Ishikawa (cell line): ENCODE measurements around the gene TMEM132D.

Experiments
- CEBPB ChIP-seq: IDR thresholded peaks from 2 replicates; pipeline ENCODE4 v1.6.1; 2012
- CREB1 ChIP-seq: IDR thresholded peaks from 2 replicates; pipeline ENCODE4 v1.6.1; 2012; ENCODE audit warnings: low read depth
- EGR1 ChIP-seq: IDR thresholded peaks from 2 replicates; pipeline ENCODE4 v1.6.1; 2012
- EP300 ChIP-seq: IDR thresholded peaks from 2 replicates; pipeline ENCODE4 v1.6.1; 2012; ENCODE audit warnings: borderline replicate concordance
- FOXM1 ChIP-seq: IDR thresholded peaks from 2 replicates; pipeline ENCODE4 v1.6.1; 2012; ENCODE audit warnings: low read depth, borderline replicate concordance
- MAX ChIP-seq: IDR thresholded peaks from 2 replicates; pipeline ENCODE4 v1.6.1; 2012
- NFIC ChIP-seq: IDR thresholded peaks from 2 replicates; pipeline ENCODE4 v1.6.1; 2012
- RAD21 ChIP-seq: IDR thresholded peaks from 2 replicates; pipeline ENCODE4 v1.6.1; 2012; ENCODE audit warnings: low read depth
- REST ChIP-seq: IDR thresholded peaks from 2 replicates; pipeline ENCODE4 v1.6.1; 2012; ENCODE audit warnings: low read depth, mild to moderate bottlenecking
- TAF1 ChIP-seq: IDR thresholded peaks from 2 replicates; pipeline ENCODE4 v1.6.1; 2012; ENCODE audit warnings: low read depth, mild to moderate bottlenecking
- TCF12 ChIP-seq: IDR thresholded peaks from 2 replicates; pipeline ENCODE4 v1.6.1; 2012; ENCODE audit warnings: low read depth
- TEAD4 ChIP-seq: IDR thresholded peaks from 2 replicates; pipeline ENCODE4 v1.6.1; 2012
- USF1 ChIP-seq: IDR thresholded peaks from 2 replicates; pipeline ENCODE4 v1.6.1; 2012
- YY1 ChIP-seq: IDR thresholded peaks from 2 replicates; pipeline ENCODE4 v1.6.1; 2012; ENCODE audit warnings: low read depth
- ZBTB7A ChIP-seq: IDR thresholded peaks from 2 replicates; pipeline ENCODE4 v1.6.1; 2012; ENCODE audit warnings: low read depth

TMEM132D gene

GRCh38 chr12:129592449-129592848 is 311.4 kb downstream of the TMEM132D start:
- TF ChIP-seq FOXM1 (no peak), REST (no peak), TEAD4 (no peak), TAF1 (no peak), MAX (no peak), USF1 (no peak), RAD21 (no peak)

GRCh38 chr12:129589503-129589902 is 314.3 kb downstream of the TMEM132D start:
- no peak for TF ChIP-seq ZBTB7A
- TF ChIP-seq MAX: no peak
- TF ChIP-seq NFIC: no peak
- TF ChIP-seq TEAD4: no peak
- TF ChIP-seq EP300: no peak
- no peak for TF ChIP-seq RAD21
- TF ChIP-seq REST: no peak
- TF ChIP-seq TCF12: no peak
- TF ChIP-seq USF1: no peak
- no peak for TF ChIP-seq FOXM1
- no peak for TF ChIP-seq CEBPB
- no peak for TF ChIP-seq EGR1
- TF ChIP-seq YY1: no peak
- no peak for TF ChIP-seq CREB1
- no peak for TF ChIP-seq TAF1

GRCh38 chr12:129588142-129588541 is 315.7 kb downstream of the TMEM132D start:
- no peak for TF ChIP-seq FOXM1
- no peak for TF ChIP-seq EGR1
- no peak for TF ChIP-seq RAD21
- no peak for TF ChIP-seq EP300
- TF ChIP-seq TCF12: no peak
- TF ChIP-seq ZBTB7A: no peak
- TF ChIP-seq YY1: no peak
- TF ChIP-seq NFIC: no peak
- no peak for TF ChIP-seq MAX
- TF ChIP-seq TEAD4: no peak
- TF ChIP-seq CREB1: no peak

GRCh38 chr12:129585296-129585695 is 318.5 kb downstream of the TMEM132D start:
- TF ChIP-seq TEAD4 (no peak), YY1 (no peak), FOXM1 (no peak), EGR1 (no peak), NFIC (no peak), CREB1 (no peak), TAF1 (no peak), TCF12 (no peak)

GRCh38 chr12:129579879-129580278 is 323.9 kb downstream of the TMEM132D start:
- no peak for TF ChIP-seq FOXM1
- TF ChIP-seq EGR1: no peak
- no peak for TF ChIP-seq TEAD4
- TF ChIP-seq USF1: no peak
- TF ChIP-seq MAX: no peak
- no peak for TF ChIP-seq RAD21
- no peak for TF ChIP-seq EP300
- TF ChIP-seq CREB1: no peak
- TF ChIP-seq TCF12: no peak
- TF ChIP-seq CEBPB: no peak
- TF ChIP-seq REST: no peak
- TF ChIP-seq TAF1: no peak
- no peak for TF ChIP-seq NFIC
- no peak for TF ChIP-seq ZBTB7A
- no peak for TF ChIP-seq YY1
